ENCODE data around the gene LRMDA. TPM values are rescaled to one million over a fixed set of nuclear protein-coding genes. Genes with fewer than 3 reads are reported as not detected.

LRMDA gene
- total and polyA plus RNA-seq, 10 of the 15 experiments (the other 5 are each of a cell fraction or from before 2014, with no cell fraction given) = 0.07 to 0.54 (median 0.29) TPM; not detected in 4

- TF ChIP-seq ZNF592 (IDR thresholded peaks at IDR 0.05) = no peak
Measured at GRCh38 chr10:76206797-76207352, 775.5 kb downstream of the LRMDA start (continued).

GRCh38 chr10:76209135-76209534 is 777.7 kb downstream of the LRMDA start:
- Histone ChIP-seq H3K4me3 (no peak overlapping the region), H3K9ac (ENCODE audit: control insufficient read depth, insufficient read depth, low read length) (no peak overlapping the region), H3K27ac (ENCODE audit: control insufficient read depth, insufficient read depth) (no peak overlapping the region), H2AFZ (ENCODE audit: control insufficient read depth, low read depth, low read length) (no peak overlapping the region), H3K27me3 (replicated peaks in 1 of 2; ENCODE audit: control insufficient read depth in 2 of 2, insufficient read depth in 2 of 2, low read length in 1 of 2) (no peaks in the 10 kb centered on the region), H3K9me3 (replicated peaks; ENCODE audit: control insufficient read depth, insufficient read depth, low read length) (no peaks in the 10 kb centered on the region), H3K4me1 (ENCODE audit: control insufficient read depth, insufficient read depth, low read length) (no peaks in the 10 kb centered on the region), H3K4me2 (ENCODE audit: control insufficient read depth, insufficient read depth) (no peak overlapping the region), H3K36me3 (ENCODE audit: control insufficient read depth in 2 of 2, insufficient read depth in 2 of 2, low read length in 1 of 2) (no peaks in the 10 kb centered on the region), H4K20me1 (ENCODE audit: control insufficient read depth, insufficient read depth) (no peaks in the 10 kb centered on the region), H3K79me2 (ENCODE audit: control insufficient read depth, insufficient read depth, low read length) (no peaks in the 10 kb centered on the region)
- 21% methylated on average over 5 of the region's 5 CpGs for WGBS (ENCODE audit: insufficient coverage, insufficient replicate concordance, low lambda C conversion rate, missing lambda C conversion rate)
- in situ Hi-C loops (cut with MboI) (no loop called here), intact Hi-C loops (cut with micrococcal nuclease; ENCODE audit: unreplicated experiment) (no loop called here)
- DNase-seq (ENCODE audit: low read depth, low spot score) = no peak
- no TSS peak for BruUV-seq (replicated peaks)
- ChIA-PET RAD21 (ENCODE audit: unreplicated experiment) (no interaction called here), SMC1A (ENCODE audit: uncharacterized antibody, unreplicated experiment) (interaction anchor here (1.1 kb wide), 1 partner anchor 94 kb away, joined by 3 read pairs; no protein-coding TSS in a partner anchor), CTCF (interaction anchor here (3.1 kb wide), 1 partner anchor 94 kb away, joined by 9 read pairs; no protein-coding TSS in a partner anchor), POLR2A (no interaction called here)
- ATAC-seq = no peak
- no peak for FAIRE-seq
- TF ChIP-seq CBX3 (IDR thresholded peaks at IDR 0.05; ENCODE audit: borderline replicate concordance, low read depth) (no peak), JUNB (IDR thresholded peaks at IDR 0.05) (no peak), LARP7 (IDR thresholded peaks at IDR 0.05) (no peak), ZZZ3 (IDR thresholded peaks at IDR 0.05; ENCODE audit: control insufficient read depth, insufficient read length, low read depth) (no peak), ZBTB40 (IDR thresholded peaks at IDR 0.05; ENCODE audit: borderline replicate concordance) (no peak), REST (IDR thresholded peaks at IDR 0.05; ENCODE audit: low read depth, low read length) (no peak)

All from GM12878 (cell line).